GM11168 (cell line): Measurements from ENCODE around the gene C2CD2L.
"Not testable (repeated sequence)": the region's sequence is repeated elsewhere in the genome, so short reads cannot be mapped to it uniquely, and the experiment has no call there.

Experiments used
- in situ Hi-C: fragments of 300-500 bp; cut with MboI; formaldehyde crosslinking; loops from one replicate; pipeline ENCODE4 v1.12.0; 2022; ENCODE audit warnings: low sequenced_read_pairs; ENCODE audit not compliant: unreplicated experiment

Gene C2CD2L

GRCh38 chr11:119147604-119148333 lies 40.6 kb downstream of the C2CD2L start:
- in situ Hi-C loops, result no loop called here

GRCh38 chr11:119148720-119149017 lies 41.5 kb downstream of the C2CD2L start:
- in situ Hi-C loops, result no loop called here

- in situ Hi-C loops, result no loop called here
These were observed 42.1 kb downstream of the C2CD2L start, which contains the start of gene ABCG4 for GRCh38 chr11:119149018-119149785. ABCG4 (plus strand) TSS chr11:119149052; CDS start chr11:119149966, 914 bp downstream.

GRCh38 chr11:119149786-119150275 lies 42.7 kb downstream of the C2CD2L start:
- in situ Hi-C loops, result no loop called here

- in situ Hi-C loops, result no loop called here
These were observed 44.9 kb downstream of the C2CD2L start for GRCh38 chr11:119152043-119152442.

GRCh38 chr11:119152604-119153003 lies 45.5 kb downstream of the C2CD2L start:
- in situ Hi-C loops, result no loop called here

- in situ Hi-C loops, result no loop called here
These were observed 46.1 kb downstream of the C2CD2L start for GRCh38 chr11:119153049-119153818.

GRCh38 chr11:119154178-119154577 lies 47.0 kb downstream of the C2CD2L start:
- in situ Hi-C loops, result no loop called here

- in situ Hi-C loops, result no loop called here
These were observed 48.8 kb downstream of the C2CD2L start for GRCh38 chr11:119155733-119156492.

GRCh38 chr11:119156496-119156895 lies 49.4 kb downstream of the C2CD2L start:
- in situ Hi-C loops, result no loop called here

GRCh38 chr11:119157063-119157462 lies 49.9 kb downstream of the C2CD2L start:
- in situ Hi-C loops, result no loop called here

- in situ Hi-C loops, result no loop called here
These were observed 51.3 kb downstream of the C2CD2L start for GRCh38 chr11:119158467-119158866.

GRCh38 chr11:119160151-119160550 lies 53.0 kb downstream of the C2CD2L start:
- in situ Hi-C loops, result no loop called here

- in situ Hi-C loops, result no loop called here
These were observed 54.7 kb downstream of the C2CD2L start for GRCh38 chr11:119161871-119162270.

GRCh38 chr11:119166368-119167076 lies 59.4 kb downstream of the C2CD2L start:
- in situ Hi-C loops, result no loop called here

GRCh38 chr11:119167077-119167458 lies 59.9 kb downstream of the C2CD2L start:
- in situ Hi-C loops, result not testable (repeated sequence)

GRCh38 chr11:119167933-119168332 lies 60.8 kb downstream of the C2CD2L start:
- in situ Hi-C loops, result no loop called here
